Endothelial cell of umbilical vein (primary cell): ENCODE results near the gene USP4. TPM values are rescaled to one million over a fixed set of nuclear protein-coding genes. Genes with fewer than 3 reads are reported as not detected.
"Not testable (repeated sequence)": the region's sequence is repeated elsewhere in the genome, so short reads cannot be mapped to it uniquely, and the experiment has no call there.

Source experiments
- BruUV-seq: library from RNA; stranded (reverse); fragments of 400-500 nt; replicated peaks from 2 replicates; lab custom pipeline; 2021; lab: Mats Ljungman, UMichigan
- CTCF ChIA-PET: fragments of 300-600, 350-600 bp; sonication (Branson Sonifier 250); formaldehyde crosslinking; loops from one replicate; lab custom pipeline; 2021; ENCODE audit warnings: antibody characterized with exemption, inconsistent platforms; lab: Charles Lee
- POLR2A ChIA-PET: fragments of 300-600, 350-600 bp; sonication (Branson Sonifier 250); formaldehyde crosslinking; loops from one replicate; lab custom pipeline; 2021; ENCODE audit warnings: antibody characterized with exemption, inconsistent platforms; lab: Charles Lee
- DNase-seq: peaks from one replicate; pipeline ENCODE4 v3.0.0-alpha.2; 2011; ENCODE audit warnings: low read depth, low spot score
- FAIRE-seq: peaks from 2 replicates; lab custom pipeline; 2011; peaks lifted over from hg19 to GRCh38; lab: Jason Lieb, UNC
- H2AFZ ChIP-seq: 2 replicates; pipeline ENCODE4 v1.6.0; 2012; ENCODE audit warnings: low read depth, low read length, control low read depth, inconsistent platforms
- H3K27ac ChIP-seq: 2 replicates; pipeline ENCODE4 v1.5.1; 2011; ENCODE audit warnings: low read depth, mild to moderate bottlenecking, control low read depth, low read length, moderate library complexity; ENCODE audit not compliant: insufficient read depth
- H3K27me3 ChIP-seq, 2 experiments: 2 replicates each; pipeline versions ENCODE4 v1.6.0 to v1.6.1; 2011; ENCODE audit warnings: low read length in 2 of 2, mixed read lengths in 1 of 2; ENCODE audit not compliant: control insufficient read depth in 2 of 2, insufficient read depth in 2 of 2
- H3K36me3 ChIP-seq, 2 experiments: 2 replicates in 1 of 2; 3 replicates in 1 of 2; pipeline ENCODE4 v1.5.1; 2011; ENCODE audit warnings: low read length in 2 of 2, mild to moderate bottlenecking in 1 of 2, moderate library complexity in 1 of 2; ENCODE audit not compliant: control insufficient read depth in 2 of 2, insufficient read depth in 2 of 2; ENCODE audit errors: extremely low read depth in 1 of 2
- H3K4me1 ChIP-seq: 3 replicates; pipeline ENCODE4 v1.5.1; 2011; ENCODE audit warnings: mild to moderate bottlenecking, low read length; ENCODE audit not compliant: control insufficient read depth, insufficient read depth; ENCODE audit errors: extremely low read depth
- H3K4me2 ChIP-seq: 2 replicates; pipeline ENCODE4 v1.6.1; 2011; ENCODE audit warnings: low read length, control low read depth, mixed read lengths; ENCODE audit not compliant: insufficient read depth
- H3K4me3 ChIP-seq, 3 experiments: fragments of 200-600 bp in 1 of 3; sonication (generic), shearing (Covaris generic) in 1 of 3; replicated peaks in 1 of 3; 2 replicates each; pipeline ENCODE4 v1.5.1; 2011 to 2016; ENCODE audit warnings: control low read depth in 3 of 3, low read length in 3 of 3, mild to moderate bottlenecking in 2 of 3, inconsistent platforms in 1 of 3, low read depth in 1 of 3, moderate library complexity in 1 of 3; ENCODE audit not compliant: insufficient read depth in 1 of 3
- H3K79me2 ChIP-seq: 2 replicates; pipeline ENCODE4 v1.6.0; 2012; ENCODE audit warnings: low read length, inconsistent platforms; ENCODE audit not compliant: control insufficient read depth, insufficient read depth
- H3K9ac ChIP-seq: replicated peaks from 2 replicates; pipeline ENCODE3; 2011; ENCODE audit warnings: low read length, control low read depth; ENCODE audit not compliant: insufficient read depth; ENCODE audit errors: extremely low read depth
- H3K9me1 ChIP-seq: replicated peaks from 3 replicates; pipeline ENCODE4 v1.6.0; 2011; ENCODE audit warnings: mild to moderate bottlenecking, low read length; ENCODE audit not compliant: control insufficient read depth, insufficient read depth; ENCODE audit errors: extremely low read depth
- H3K9me3 ChIP-seq: replicated peaks from 2 replicates; pipeline ENCODE4 v1.5.1; 2012; ENCODE audit warnings: low read length, inconsistent platforms; ENCODE audit not compliant: control insufficient read depth, insufficient read depth
- H4K20me1 ChIP-seq: replicated peaks from 2 replicates; pipeline ENCODE3; 2011; ENCODE audit warnings: mild to moderate bottlenecking, low read length; ENCODE audit not compliant: control insufficient read depth, insufficient read depth; ENCODE audit errors: extremely low read depth
- CTCF ChIP-seq, 2 donors: IDR thresholded peaks; 1 replicate in 1 of 2; 2 replicates in 1 of 2; pipeline ENCODE4 v1.5.1; 2011; ENCODE audit warnings: low read length in 2 of 2, mild to moderate bottlenecking in 2 of 2, moderate library complexity in 2 of 2, control low read depth in 1 of 2, inconsistent platforms in 1 of 2, low read depth in 1 of 2; ENCODE audit not compliant: insufficient read depth in 1 of 2; ENCODE audit errors: extremely low read depth in 1 of 2
- EZH2 ChIP-seq: IDR thresholded peaks from 2 replicates; pipeline ENCODE4 v1.6.1; 2012; ENCODE audit warnings: borderline replicate concordance, low read depth, mild to moderate bottlenecking, moderate library complexity, low read length, inconsistent platforms; ENCODE audit not compliant: severe bottlenecking
- FOS ChIP-seq: IDR thresholded peaks from 2 replicates; pipeline ENCODE4 v1.6.1; 2011; ENCODE audit warnings: mild to moderate bottlenecking, low read length, moderate library complexity, borderline replicate concordance; ENCODE audit not compliant: insufficient read depth
- GATA2 ChIP-seq: IDR thresholded peaks from 2 replicates; pipeline ENCODE4 v1.7.0; 2011; ENCODE audit warnings: low read depth, mild to moderate bottlenecking, moderate library complexity, mixed read lengths, low read length; ENCODE audit not compliant: insufficient read length, insufficient read depth
- JUN ChIP-seq: IDR thresholded peaks from 2 replicates; pipeline ENCODE4 v1.6.1; 2011; ENCODE audit warnings: borderline replicate concordance, low read depth; ENCODE audit not compliant: insufficient read length, insufficient read depth
- MAX ChIP-seq: IDR thresholded peaks from 2 replicates; pipeline ENCODE4 v1.6.1; 2011; ENCODE audit not compliant: insufficient read depth, insufficient read length
- MYC ChIP-seq: IDR thresholded peaks from one replicate; pipeline ENCODE4 v1.6.1; 2011; ENCODE audit warnings: mild to moderate bottlenecking, low read depth, low read length
- POLR2A ChIP-seq: IDR thresholded peaks from 2 replicates; pipeline ENCODE4 v1.6.1; 2012; ENCODE audit warnings: low read depth, mild to moderate bottlenecking, control low read depth, low read length
- POLR2AphosphoS5 ChIP-seq: IDR thresholded peaks from 2 replicates; pipeline ENCODE4 v1.6.1; 2012; ENCODE audit warnings: low read depth, mild to moderate bottlenecking, control low read depth, low read length, moderate library complexity; ENCODE audit not compliant: insufficient read depth
- dilution Hi-C: fragments of 300-500 bp; cut with MboI; formaldehyde crosslinking; loops from one replicate; pipeline ENCODE4 v1.15.0; 2019; ENCODE audit warnings: low sequenced_read_pairs; ENCODE audit not compliant: extremely low pct_ligation_motif_present
- intact Hi-C: fragments of 100-400 bp; cut with micrococcal nuclease; formaldehyde crosslinking; loops from one replicate; pipeline ENCODE4 v1.10.0; 2022
- polyA plus RNA-seq, 4 experiments: library from polyadenylated mRNA; depleted of rRNA in 3 of 4; stranded (reverse) in 3 of 4; unstranded in 1 of 4; fragments of >200 nt; gene quantifications; 2 replicates each; pipeline versions ENCODE4 v1.2.1 to v1.2.3, GENCODE V29; 2011 to 2012; ENCODE audit warnings: missing spikeins in 1 of 4
- total RNA-seq: library from RNA; stranded (reverse); gene quantifications from 2 replicates; pipeline ENCODE4 v1.2.3, GENCODE V29; 2021

The USP4 gene
- total and polyA plus RNA-seq, 2 donors (not counting 3 experiments of a cell fraction or from before 2014, with no cell fraction given): 39.1 to 61.3 TPM

- ChIA-PET POLR2A (no interaction called here), CTCF (no interaction called here)
- H3K9me3 ChIP-seq: peaks cover 3% of the 10 kb centered on the region
- H3K4me2 ChIP-seq: no peak overlapping the region
- no peaks in the 10 kb centered on the region for H4K20me1 ChIP-seq
- H3K79me2 ChIP-seq: no peaks in the 10 kb centered on the region
- no peaks in the 10 kb centered on the region for H3K36me3 ChIP-seq
- FAIRE-seq (no peak), DNase-seq (peak; percentile 82)
- no peak overlapping the region for H3K4me3 ChIP-seq
- H3K9ac ChIP-seq: no peak overlapping the region
- intact Hi-C loops (no loop called here), dilution Hi-C loops (no loop called here)
- TF ChIP-seq CTCF (IDR thresholded peaks at IDR 0.05; ENCODE audit: extremely low read depth in 1 of 2, insufficient read depth in 1 of 2, low read depth in 1 of 2, low read length in 2 of 2): no peak
- TF ChIP-seq MYC: no peak
- TF ChIP-seq FOS: no peak
- TF ChIP-seq POLR2AphosphoS5: no peak
- TF ChIP-seq JUN: no peak
- no peak for TF ChIP-seq POLR2A
- TF ChIP-seq EZH2: no peak
- no peak for TF ChIP-seq MAX
- TF ChIP-seq GATA2: no peak
- BruUV-seq: no TSS peak
- H3K9me1 ChIP-seq: no peaks in the 10 kb centered on the region
- no peaks in the 10 kb centered on the region for H3K27me3 ChIP-seq
- no peak overlapping the region for H2AFZ ChIP-seq
- H3K27ac ChIP-seq: no peak overlapping the region
- H3K4me1 ChIP-seq: no peaks in the 10 kb centered on the region
Measured at GRCh38 chr3:49236226-49236625, 103.6 kb downstream of the USP4 start.

- dilution Hi-C loops, DNase-seq, POLR2A ChIA-PET, H3K9me3 ChIP-seq, CTCF ChIA-PET, H3K9me1 ChIP-seq, H3K4me3 ChIP-seq, H3K27ac ChIP-seq, intact Hi-C loops, H3K4me2 ChIP-seq, H3K9ac ChIP-seq, H3K4me1 ChIP-seq, H3K79me2 ChIP-seq, FAIRE-seq, H3K27me3 ChIP-seq, H3K36me3 ChIP-seq, H4K20me1 ChIP-seq, BruUV-seq, H2AFZ ChIP-seq: not testable (repeated sequence)
Measured at GRCh38 chr3:49228817-49229216, 111.0 kb downstream of the USP4 start.
